Endodermal cell (in vitro differentiated cells): ENCODE results near the gene SFTPB. TPM values are rescaled to one million over a fixed set of nuclear protein-coding genes. Genes with fewer than 3 reads are reported as not detected.

Source experiments
- DNase-seq: peaks from one replicate; pipeline ENCODE4 v3.0.0-alpha.2; 2017
- H3K27ac ChIP-seq: 2 replicates; pipeline ENCODE4 v1.5.1; 2013; ENCODE audit warnings: mild to moderate bottlenecking, low read depth, low read length, moderate library complexity
- H3K27me3 ChIP-seq: 2 replicates; pipeline ENCODE4 v1.6.1; 2013; ENCODE audit warnings: mild to moderate bottlenecking, low read length, moderate library complexity; ENCODE audit not compliant: insufficient read depth, control insufficient read depth, poor library complexity, severe bottlenecking
- H3K36me3 ChIP-seq: 2 replicates; pipeline ENCODE4 v1.7.0; 2013; ENCODE audit warnings: mild to moderate bottlenecking, low read length, moderate library complexity; ENCODE audit not compliant: control insufficient read depth, insufficient read depth
- H3K4me1 ChIP-seq: one replicate; pipeline ENCODE4 v1.7.0; 2013; ENCODE audit warnings: low read length; ENCODE audit not compliant: control insufficient read depth, insufficient read depth
- H3K4me3 ChIP-seq: 2 replicates; pipeline ENCODE4 v1.5.1; 2013; ENCODE audit warnings: mild to moderate bottlenecking, low read length, moderate library complexity
- H3K9ac ChIP-seq: 2 replicates; pipeline ENCODE4 v1.6.1; 2013; ENCODE audit warnings: mild to moderate bottlenecking, low read length, moderate library complexity; ENCODE audit not compliant: poor library complexity, severe bottlenecking; ENCODE audit errors: extremely low read depth
- H3K9me3 ChIP-seq: 2 replicates; pipeline ENCODE4 v1.6.1; 2013; ENCODE audit warnings: mild to moderate bottlenecking, low read length, moderate library complexity; ENCODE audit not compliant: control insufficient read depth
- H3K27ac Mint-ChIP-seq: 2 replicates; pipeline ENCODE4 v1.8.0; 2020; ENCODE audit warnings: mixed read lengths
- H3K27me3 Mint-ChIP-seq: 2 replicates; pipeline ENCODE4 v1.8.0; 2021; ENCODE audit warnings: mild to moderate bottlenecking, mixed read lengths; ENCODE audit not compliant: insufficient read depth
- H3K36me3 Mint-ChIP-seq: 2 replicates; pipeline ENCODE4 v1.8.0; 2020; ENCODE audit warnings: low read depth, mixed read lengths
- H3K4me1 Mint-ChIP-seq: 2 replicates; pipeline ENCODE4 v1.8.0; 2020; ENCODE audit warnings: mixed read lengths
- H3K4me3 Mint-ChIP-seq: 2 replicates; pipeline ENCODE4 v1.8.0; 2020; ENCODE audit warnings: mild to moderate bottlenecking, moderate library complexity, mixed read lengths
- H3K9me3 Mint-ChIP-seq: 2 replicates; pipeline ENCODE4 v1.8.0; 2020; ENCODE audit warnings: mild to moderate bottlenecking, mixed read lengths
- CTCF ChIP-seq: fragments of 200-600 bp; sonication (generic); conservative IDR thresholded peaks from 2 replicates; pipeline ENCODE4 v1.5.0; 2021; ENCODE audit warnings: antibody characterized with exemption, mild to moderate bottlenecking
- WGBS, 2 experiments: methylation state at CpG; one replicate each; pipeline versions ENCODE4 v1.1.5 to v1.1.7; 2013; ENCODE audit warnings: missing lambda C conversion rate in 2 of 2, mixed read lengths in 1 of 2; ENCODE audit not compliant: insufficient coverage in 1 of 2, insufficient read length in 1 of 2; 5-methylcytosine and 5-hydroxymethylcytosine counted together
- total RNA-seq, 2 donors: library from RNA; stranded (reverse); fragmentation: NEBNext Ultra II Directional in 1 of 2; extraction: Animal tissue kit (Norgen Biotek cat#: 25700) in 1 of 2; gene quantifications; 2 replicates in 1 of 2; 3 replicates in 1 of 2; pipeline ENCODE4 v1.2.1, GENCODE V29; 2021

Gene SFTPB
- total RNA-seq, 2 donors from 2014 or later, result not detected

- Mint-ChIP-seq H3K9me3 (no peaks in the 10 kb centered on the region), H3K27me3 (no peaks in the 10 kb centered on the region), H3K27ac (no peak overlapping the region), H3K36me3 (peaks cover 85% of the 10 kb centered on the region), H3K4me1 (peaks cover 4% of the 10 kb centered on the region), H3K4me3 (no peak overlapping the region)
- no peak overlapping the region for H3K27ac ChIP-seq
- no peak overlapping the region for H3K4me3 ChIP-seq
- DNase-seq, result no peak
- H3K4me1 ChIP-seq, result no peaks in the 10 kb centered on the region
- H3K36me3 ChIP-seq, result peaks cover 96% of the 10 kb centered on the region
- no peaks in the 10 kb centered on the region for H3K9me3 ChIP-seq
- no peak for TF ChIP-seq CTCF
- H3K27me3 ChIP-seq, result no peaks in the 10 kb centered on the region
- 95 to 98% methylated on average over 7 to 8 of the region's 8 CpGs for WGBS, 2 experiments
- no peak overlapping the region for H3K9ac ChIP-seq
Measured at GRCh38 chr2:85644909-85645308, 23.1 kb downstream of the SFTPB start.

- Mint-ChIP-seq H3K27me3 (no peaks in the 10 kb centered on the region), H3K9me3 (no peaks in the 10 kb centered on the region), H3K4me3 (no peak overlapping the region), H3K27ac (no peak overlapping the region), H3K4me1 (peaks cover under 1% of the 10 kb centered on the region), H3K36me3 (peaks cover 80% of the 10 kb centered on the region)
- Histone ChIP-seq H3K9me3 (no peaks in the 10 kb centered on the region), H3K9ac (no peak overlapping the region), H3K27ac (no peak overlapping the region), H3K4me3 (no peak overlapping the region), H3K36me3 (peaks cover 94% of the 10 kb centered on the region), H3K27me3 (no peaks in the 10 kb centered on the region), H3K4me1 (no peaks in the 10 kb centered on the region)
- DNase-seq, result no peak
- TF ChIP-seq CTCF, result no peak
- WGBS, 2 experiments, result 100% methylated on average over 2 to 3 of the region's 3 CpGs
Measured at GRCh38 chr2:85642725-85643124, 25.3 kb downstream of the SFTPB start.

- H3K27ac Mint-ChIP-seq, result no peak overlapping the region
- Histone ChIP-seq H3K9ac (no peak overlapping the region), H3K9me3 (no peaks in the 10 kb centered on the region), H3K36me3 (peaks cover 78% of the 10 kb centered on the region), H3K27ac (no peak overlapping the region), H3K4me3 (no peak overlapping the region), H3K4me1 (no peaks in the 10 kb centered on the region), H3K27me3 (no peaks in the 10 kb centered on the region)
- no peaks in the 10 kb centered on the region for H3K4me1 Mint-ChIP-seq
- H3K4me3 Mint-ChIP-seq, result no peak overlapping the region
- no peak for TF ChIP-seq CTCF
- DNase-seq, result no peak
- WGBS, 2 experiments, result 93 to 94% methylated on average over 3 to 4 of the region's 4 CpGs
- H3K27me3 Mint-ChIP-seq, result no peaks in the 10 kb centered on the region
- peaks cover 78% of the 10 kb centered on the region for H3K36me3 Mint-ChIP-seq
- no peaks in the 10 kb centered on the region for H3K9me3 Mint-ChIP-seq
Measured at GRCh38 chr2:85635636-85636035, 32.4 kb downstream of the SFTPB start.
